IPS-18c (cell line): Measurements from ENCODE around the gene NOMO2.
"Not testable (repeated sequence)": the region's sequence is repeated elsewhere in the genome, so short reads cannot be mapped to it uniquely, and the experiment has no call there.

ENCODE experiments used
- H3K4me3 ChIP-seq: 2 replicates; pipeline ENCODE4 v1.7.0; 2013; ENCODE audit warnings: low read depth, mild to moderate bottlenecking, low read length, moderate library complexity; ENCODE audit not compliant: insufficient read depth
- H3K9me3 ChIP-seq: one replicate; pipeline ENCODE4 v1.6.1; 2013; ENCODE audit warnings: mild to moderate bottlenecking, low read length, moderate library complexity; ENCODE audit not compliant: control insufficient read depth, insufficient read depth

The NOMO2 gene

DNA sequence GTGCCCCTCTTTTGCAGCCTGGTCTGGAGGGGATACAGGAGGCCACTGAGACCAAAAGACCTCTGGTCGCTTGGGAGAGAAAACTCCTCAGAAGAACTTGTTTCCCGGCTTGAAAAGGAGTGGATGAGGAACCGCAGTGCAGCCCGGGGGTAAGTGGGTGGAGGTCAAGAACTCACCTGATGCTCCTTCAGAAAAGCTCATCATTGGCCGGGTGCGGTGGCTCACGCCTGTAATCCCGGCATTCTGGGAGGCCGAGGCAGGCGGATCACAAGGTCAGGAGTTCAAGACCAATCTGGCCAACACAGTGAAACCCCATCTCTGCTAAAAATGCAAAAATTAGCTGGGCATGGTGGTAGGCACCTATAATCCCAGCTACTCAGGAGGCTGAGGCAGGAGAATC lies 23.9 kb upstream of the NOMO2 start:
- H3K9me3 ChIP-seq, H3K4me3 ChIP-seq: not testable (repeated sequence)

DNA sequence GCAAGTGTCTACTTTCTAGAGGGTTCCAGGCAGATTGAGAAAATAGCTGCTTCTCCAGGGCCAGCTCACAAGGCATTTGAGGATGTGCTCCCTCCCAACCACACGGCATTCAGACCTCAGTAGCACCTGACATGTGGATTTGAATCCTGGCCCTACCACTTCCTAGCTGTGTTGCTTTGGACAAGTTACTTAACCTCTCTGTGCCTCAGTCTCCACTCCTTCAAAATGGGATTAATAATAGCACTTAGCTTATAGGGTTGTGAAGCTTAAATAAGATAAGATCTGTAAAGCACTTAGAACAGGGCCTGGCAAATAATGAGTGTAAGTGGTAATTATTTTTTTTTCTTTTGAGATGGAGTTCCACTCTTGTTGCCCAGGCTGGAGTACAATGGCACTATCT lies 21.0 kb upstream of the NOMO2 start:
- H3K9me3 ChIP-seq, result no peaks in the 10 kb centered on the region
- H3K4me3 ChIP-seq, result no peak overlapping the region

- H3K9me3 ChIP-seq, H3K4me3 ChIP-seq: not testable (repeated sequence)
Measured at GRCh38 chr16:18580396-18580795, 18.5 kb upstream of the NOMO2 start.

GRCh38 chr16:18579261-18579660 lies 17.4 kb upstream of the NOMO2 start:
- not testable (repeated sequence) for H3K4me3 ChIP-seq, H3K9me3 ChIP-seq

DNA sequence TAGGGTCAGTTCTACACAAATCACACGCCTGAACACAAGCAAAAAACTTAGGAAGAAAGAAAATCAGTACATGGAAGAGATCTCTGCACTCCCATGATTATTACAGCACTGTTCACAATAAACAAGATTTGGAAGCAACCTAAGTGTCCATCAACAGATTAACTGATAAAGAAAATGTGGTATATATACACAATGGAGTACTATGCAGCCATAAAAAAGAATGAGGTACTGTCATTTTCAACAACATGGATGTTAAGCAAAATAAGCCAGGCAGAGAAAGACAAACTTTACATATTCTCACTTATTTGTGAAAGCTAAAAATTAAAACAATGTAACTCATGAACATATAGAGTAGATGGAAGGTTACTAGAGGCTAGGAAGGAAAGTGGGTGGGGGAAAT lies 16.0 kb upstream of the NOMO2 start:
- not testable (repeated sequence) for H3K9me3 ChIP-seq, H3K4me3 ChIP-seq

GRCh38 chr16:18575945-18576344 lies 14.0 kb upstream of the NOMO2 start:
- not testable (repeated sequence) for H3K9me3 ChIP-seq, H3K4me3 ChIP-seq

DNA sequence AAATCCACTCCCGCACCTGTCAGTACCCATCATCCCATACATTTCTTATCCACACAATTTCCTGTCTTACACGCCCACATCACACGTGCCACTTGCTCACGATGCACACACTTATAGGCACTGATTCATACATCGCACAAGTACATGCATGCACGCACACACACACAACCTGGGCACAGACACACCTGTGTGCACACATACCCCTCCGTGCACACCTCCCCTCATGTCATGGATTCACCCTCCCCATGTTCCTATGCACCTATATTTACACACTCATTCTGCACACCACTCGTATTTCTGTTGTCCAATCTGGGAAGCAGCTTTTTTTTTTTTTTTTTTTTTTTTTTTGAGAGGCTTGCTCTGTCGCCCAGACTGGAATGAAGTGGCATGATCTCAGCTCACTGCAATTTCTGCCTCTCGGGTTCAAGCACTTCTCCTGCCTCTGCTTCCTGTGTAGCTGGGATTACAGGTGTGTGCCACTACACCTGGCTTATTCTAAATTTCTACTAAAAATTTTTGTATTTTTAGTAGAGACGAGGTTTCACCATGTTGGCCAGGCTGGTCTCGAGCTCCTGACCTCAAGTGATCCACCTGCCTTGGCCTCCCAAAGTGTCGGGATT lies 13.5 kb upstream of the NOMO2 start:
- not testable (repeated sequence) for H3K9me3 ChIP-seq, H3K4me3 ChIP-seq

- H3K9me3 ChIP-seq, H3K4me3 ChIP-seq: not testable (repeated sequence)
Measured at GRCh38 chr16:18573887-18574286, 12.0 kb upstream of the NOMO2 start.

DNA sequence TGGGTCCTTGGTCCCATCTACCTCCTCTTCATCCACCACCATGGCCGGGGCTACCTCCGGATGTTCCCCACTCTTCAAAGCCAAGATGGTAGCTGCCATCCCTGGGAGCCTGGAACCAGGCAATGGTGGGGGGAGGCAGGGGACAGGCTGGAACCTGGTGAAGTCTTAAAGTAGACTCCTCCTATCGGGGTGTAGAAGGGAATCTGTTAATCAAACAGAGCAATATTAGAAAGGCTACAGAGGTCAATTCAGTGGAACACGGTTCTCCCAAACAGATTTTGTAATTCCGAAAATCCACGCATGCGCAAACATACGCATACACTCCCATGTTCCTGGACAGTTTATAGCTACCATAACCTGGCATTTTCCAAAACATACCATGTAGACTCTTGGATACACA lies 11.1 kb upstream of the NOMO2 start:
- not testable (repeated sequence) for H3K9me3 ChIP-seq, H3K4me3 ChIP-seq

DNA sequence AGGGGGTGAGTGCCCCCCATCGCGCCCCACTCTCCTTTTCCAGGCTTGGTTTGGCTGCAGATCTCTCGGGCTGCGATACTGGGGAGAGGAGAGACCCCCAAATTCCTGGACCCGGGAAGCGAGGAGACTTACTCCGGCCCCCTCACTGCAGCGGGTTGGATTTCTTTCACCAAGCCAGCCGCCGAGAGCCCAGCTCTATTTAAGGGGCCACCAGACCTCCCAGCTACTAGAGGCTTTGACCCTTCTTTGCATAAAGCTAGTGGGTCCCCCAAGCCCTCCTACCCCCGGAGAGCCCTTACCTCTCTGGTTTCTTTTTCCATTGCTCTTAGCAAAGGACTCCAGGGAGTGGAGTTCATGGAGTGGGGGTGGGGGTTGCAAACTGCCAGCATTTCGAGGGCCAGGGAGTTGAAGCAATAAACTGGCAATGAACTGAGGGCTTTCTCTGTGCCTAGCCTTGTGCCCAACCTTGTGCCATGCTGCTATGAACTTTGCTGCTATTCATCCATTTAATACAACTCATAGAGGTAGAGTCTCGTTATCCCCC lies 9.5 kb upstream of the NOMO2 start:
- not testable (repeated sequence) for H3K4me3 ChIP-seq, H3K9me3 ChIP-seq

DNA sequence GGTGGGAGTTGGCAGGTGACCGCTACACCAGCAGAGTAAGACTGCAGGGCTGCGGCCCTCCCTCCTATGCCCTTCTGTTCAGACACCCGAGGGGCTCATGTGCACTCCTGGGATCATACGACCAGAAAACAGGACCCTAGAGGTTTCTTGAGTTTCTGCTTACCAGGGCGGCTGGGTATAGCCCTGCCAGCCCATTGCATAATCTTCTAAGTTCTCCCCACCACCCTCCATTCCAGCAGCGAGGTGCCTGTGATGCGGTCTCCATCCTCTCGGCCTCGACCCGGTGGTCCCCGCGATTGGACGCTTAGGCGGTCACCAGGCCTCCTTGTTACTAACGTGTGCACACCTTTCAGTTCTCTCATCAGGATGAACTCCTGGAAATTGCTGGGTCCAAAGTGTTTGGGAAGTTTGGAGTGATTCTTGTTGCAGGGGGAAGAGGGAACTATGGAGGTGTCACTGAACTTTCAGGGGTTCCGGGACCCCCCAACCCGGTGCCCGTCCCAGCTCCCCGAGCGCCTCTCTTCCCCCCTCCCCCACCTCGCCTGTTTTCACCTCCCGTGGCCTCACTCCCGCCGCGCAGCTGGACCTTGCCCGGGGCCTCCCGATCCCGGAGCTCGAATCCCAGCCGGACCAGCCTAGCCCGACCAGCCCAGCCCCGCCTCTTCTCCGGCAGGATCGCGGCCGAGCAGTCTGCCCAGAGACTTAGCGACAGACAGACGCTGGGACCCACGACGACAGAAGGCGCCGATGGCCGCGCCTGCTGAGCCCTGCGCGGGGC lies 8.8 kb upstream of the NOMO2 start:
- not testable (repeated sequence) for H3K4me3 ChIP-seq, H3K9me3 ChIP-seq

GRCh38 chr16:18560416-18561220 lies 1.3 kb downstream of the NOMO2 start:
- not testable (repeated sequence) for H3K9me3 ChIP-seq, H3K4me3 ChIP-seq

- H3K4me3 ChIP-seq, H3K9me3 ChIP-seq: not testable (repeated sequence)
Measured at GRCh38 chr16:18553671-18554070, 8.2 kb downstream of the NOMO2 start.

- H3K4me3 ChIP-seq, result not testable (repeated sequence)
Measured at GRCh38 chr16:18547382-18547781, 14.5 kb downstream of the NOMO2 start.

GRCh38 chr16:18546853-18547252 lies 15.0 kb downstream of the NOMO2 start:
- H3K4me3 ChIP-seq, H3K9me3 ChIP-seq: not testable (repeated sequence)

More at GRCh38 chr16:18547382-18547781, 14.5 kb downstream of the NOMO2 start:
- not testable (repeated sequence) for H3K9me3 ChIP-seq

GRCh38 chr16:18544232-18545081 lies 17.4 kb downstream of the NOMO2 start:
- not testable (repeated sequence) for H3K4me3 ChIP-seq, H3K9me3 ChIP-seq

GRCh38 chr16:18541912-18542311 lies 20.0 kb downstream of the NOMO2 start:
- not testable (repeated sequence) for H3K4me3 ChIP-seq, H3K9me3 ChIP-seq
